ENCODE results near the gene SGTA.
A peak's percentile ranks its signal among the peaks of the same experiment; 100 is the strongest.

SGTA gene

DNA sequence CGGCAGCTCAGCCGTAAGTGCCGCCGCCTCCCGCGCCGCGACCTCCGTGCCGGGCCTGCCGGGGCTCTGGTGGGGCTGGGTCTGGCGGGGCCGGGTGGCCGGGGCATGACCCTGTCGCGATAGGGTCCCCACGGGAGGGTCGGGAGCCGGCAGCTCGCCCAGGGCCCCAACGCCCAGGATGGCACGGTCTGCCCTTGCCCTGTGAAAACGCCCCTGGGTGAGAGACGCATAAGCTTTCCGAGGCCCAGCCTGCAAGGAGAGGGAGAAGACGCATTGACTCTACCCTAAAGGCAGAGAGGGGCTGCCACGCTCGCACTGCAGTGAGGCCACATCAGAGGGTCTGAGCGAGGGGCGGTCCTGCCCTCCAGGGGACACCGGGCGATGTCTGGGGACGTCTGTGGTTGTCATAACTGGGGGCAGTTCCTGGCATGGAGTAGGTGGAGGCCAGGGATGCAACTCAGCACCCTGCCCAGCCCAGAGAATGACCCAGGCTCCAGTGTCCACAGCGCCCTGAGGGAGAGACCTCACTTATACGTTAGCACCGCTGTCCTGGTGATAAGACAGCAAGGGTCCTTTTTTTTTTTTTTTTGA is 37.1 kb upstream of the SGTA start:
- no peak for TF ChIP-seq ZFX (IDR thresholded peaks at IDR 0.05; ENCODE audit: borderline replicate concordance)
- TF ChIP-seq, protein P1, sequence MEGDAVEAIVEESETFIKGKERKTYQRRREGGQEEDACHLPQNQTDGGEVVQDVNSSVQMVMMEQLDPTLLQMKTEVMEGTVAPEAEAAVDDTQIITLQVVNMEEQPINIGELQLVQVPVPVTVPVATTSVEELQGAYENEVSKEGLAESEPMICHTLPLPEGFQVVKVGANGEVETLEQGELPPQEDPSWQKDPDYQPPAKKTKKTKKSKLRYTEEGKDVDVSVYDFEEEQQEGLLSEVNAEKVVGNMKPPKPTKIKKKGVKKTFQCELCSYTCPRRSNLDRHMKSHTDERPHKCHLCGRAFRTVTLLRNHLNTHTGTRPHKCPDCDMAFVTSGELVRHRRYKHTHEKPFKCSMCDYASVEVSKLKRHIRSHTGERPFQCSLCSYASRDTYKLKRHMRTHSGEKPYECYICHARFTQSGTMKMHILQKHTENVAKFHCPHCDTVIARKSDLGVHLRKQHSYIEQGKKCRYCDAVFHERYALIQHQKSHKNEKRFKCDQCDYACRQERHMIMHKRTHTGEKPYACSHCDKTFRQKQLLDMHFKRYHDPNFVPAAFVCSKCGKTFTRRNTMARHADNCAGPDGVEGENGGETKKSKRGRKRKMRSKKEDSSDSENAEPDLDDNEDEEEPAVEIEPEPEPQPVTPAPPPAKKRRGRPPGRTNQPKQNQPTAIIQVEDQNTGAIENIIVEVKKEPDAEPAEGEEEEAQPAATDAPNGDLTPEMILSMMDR (IDR thresholded peaks at IDR 0.05), result no peak
- peak overlapping the region; percentile 39 for H3K27ac ChIP-seq

DNA sequence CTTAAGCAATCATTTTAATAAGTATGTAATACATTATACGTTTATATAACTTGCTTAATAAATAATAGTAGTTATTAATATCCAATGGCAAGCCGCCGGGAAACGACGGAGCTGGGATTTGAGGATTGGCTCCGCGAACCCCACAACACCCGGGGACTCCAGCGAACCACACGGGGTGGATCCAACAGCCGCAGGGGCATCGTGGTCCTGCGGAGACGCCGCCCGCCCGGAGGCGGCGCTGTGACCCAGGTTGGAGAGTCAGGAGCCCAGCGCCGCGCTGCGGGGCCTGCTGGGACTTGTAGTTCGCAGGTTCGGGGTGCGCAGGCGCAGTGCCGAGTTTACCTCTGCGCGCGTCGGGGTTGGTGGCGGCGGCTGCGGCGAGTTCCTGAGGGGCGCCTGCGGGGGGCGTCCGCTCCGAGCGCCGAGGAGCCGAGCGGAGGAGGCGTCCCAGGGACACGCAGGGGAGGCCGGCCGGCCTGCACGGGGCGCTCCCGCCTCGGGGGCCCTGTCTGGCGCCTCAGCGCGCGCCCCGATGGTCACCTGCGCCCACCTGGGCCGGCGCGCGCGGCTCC is 36.6 kb upstream of the SGTA start, which contains the start of gene ZNF554:
Gene ZNF554 (plus strand): TSS at position 329 of the 572 bp plus-strand sequence. CDS start 204 bp downstream, at position 533.
- TF ChIP-seq ZFX (IDR thresholded peaks at IDR 0.05; ENCODE audit: borderline replicate concordance), result no peak
- TF ChIP-seq, protein P1 (IDR thresholded peaks at IDR 0.05), result peak; percentile 97
- peak within 1 kb of the TSS; percentile 39 for H3K27ac ChIP-seq

DNA sequence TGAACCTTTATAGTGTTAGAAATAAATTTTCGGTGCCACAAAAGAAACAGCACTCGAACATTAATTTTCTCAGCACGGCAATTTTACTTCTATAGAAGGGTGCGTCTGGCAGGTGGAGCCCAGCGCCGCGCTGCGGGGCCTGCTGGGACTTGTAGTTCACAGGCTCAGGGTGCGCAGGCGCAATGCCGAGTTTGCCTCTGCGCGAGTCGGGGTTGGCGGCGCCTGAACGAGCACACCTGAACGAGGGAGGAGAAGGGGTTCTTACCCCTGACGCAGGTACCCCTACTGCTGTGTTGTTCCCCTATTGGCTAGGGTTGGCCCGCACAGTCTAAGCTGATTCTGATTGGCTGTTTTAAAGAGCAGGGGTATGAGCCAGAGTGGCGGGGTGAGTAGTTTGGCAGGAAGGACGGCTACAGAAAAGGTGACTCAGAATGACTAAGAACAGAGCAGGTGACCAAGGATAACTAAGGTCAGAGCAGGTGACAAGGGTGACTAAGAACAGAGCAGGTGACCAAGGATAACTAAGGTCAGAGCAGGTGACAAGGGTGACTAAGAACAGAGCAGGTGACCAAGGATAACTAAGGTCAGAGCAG is 34.3 kb upstream of the SGTA start:
- H3K27ac ChIP-seq, result 0 out of 2 replicates have a peak overlapping the region, but pooled peaks have one; percentile 10

DNA sequence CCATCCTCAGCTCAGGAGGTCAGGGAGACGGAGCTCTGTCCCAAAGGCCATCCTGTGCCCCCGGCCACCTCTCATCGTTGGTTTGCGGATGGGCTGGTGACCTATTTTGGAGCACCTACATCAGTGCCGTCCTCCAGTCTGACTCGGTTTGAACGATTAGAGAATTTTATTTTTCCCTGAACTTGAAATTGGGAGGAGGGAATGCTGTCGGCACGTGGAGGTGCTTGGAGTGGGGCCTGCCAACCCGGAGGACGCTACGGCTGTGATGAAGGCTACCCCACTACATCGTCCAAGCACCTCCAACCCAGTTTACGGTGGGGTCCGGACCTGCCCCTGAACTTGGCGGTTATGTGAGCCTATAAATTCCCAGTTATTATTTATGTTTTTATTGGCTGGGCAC is 33.6 kb upstream of the SGTA start:
- TF ChIP-seq, protein P1 (IDR thresholded peaks at IDR 0.05), result no peak
- no peak for TF ChIP-seq ZFX (IDR thresholded peaks at IDR 0.05; ENCODE audit: borderline replicate concordance)
- H3K27ac ChIP-seq, result peak overlapping the region; percentile 10; the same call in 1 of the 2 replicates

DNA sequence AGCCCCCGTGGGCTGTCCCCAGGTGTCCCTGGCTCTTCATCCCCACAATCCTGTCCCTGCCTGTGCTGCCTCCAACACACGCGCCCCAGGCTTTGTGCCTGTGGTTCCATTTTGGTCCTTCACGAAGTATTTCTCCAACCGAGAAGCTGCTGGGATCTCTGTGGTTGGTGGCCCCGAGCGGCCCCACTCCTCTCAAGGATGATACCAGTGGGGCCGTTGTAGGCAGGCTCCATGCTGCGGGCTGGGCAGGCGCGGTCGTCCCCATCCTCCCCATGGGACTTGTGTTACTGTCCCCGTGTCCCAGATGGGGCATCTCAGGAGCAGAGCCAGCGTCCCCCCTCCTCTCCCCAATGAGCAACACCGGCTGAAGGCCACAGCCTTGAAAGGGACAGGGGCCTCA is 32.9 kb upstream of the SGTA start:
- TF ChIP-seq ZFX (IDR thresholded peaks at IDR 0.05; ENCODE audit: borderline replicate concordance), result no peak
- TF ChIP-seq, protein P1 (IDR thresholded peaks at IDR 0.05), result no peak
- peak overlapping the region; percentile 10; the same call in 1 of the 2 replicates for H3K27ac ChIP-seq

DNA sequence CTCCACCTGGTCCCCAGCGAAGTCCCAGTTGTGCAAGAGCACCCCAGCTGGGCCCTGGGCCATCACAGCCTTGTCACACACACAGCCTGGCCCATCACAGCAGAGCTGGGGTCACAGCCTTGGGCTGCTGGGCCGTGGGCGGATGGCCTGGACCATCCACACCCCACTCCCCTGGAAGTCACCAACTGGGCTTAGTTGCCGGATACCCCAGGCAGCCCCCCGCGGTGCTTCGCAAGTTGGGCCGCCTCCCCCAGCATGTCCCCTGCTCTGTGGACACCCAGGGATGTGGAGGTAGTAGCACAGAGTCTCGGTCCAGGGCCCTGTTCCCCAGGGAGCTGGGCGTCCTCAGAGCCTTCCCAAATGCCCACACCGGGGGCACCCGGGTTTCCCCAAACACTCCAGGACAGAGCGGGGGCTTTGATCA is 32.1 kb upstream of the SGTA start:
- no peak overlapping the region for H3K27ac ChIP-seq
- no peak for TF ChIP-seq ZFX (IDR thresholded peaks at IDR 0.05; ENCODE audit: borderline replicate concordance)
- TF ChIP-seq, protein P1 (IDR thresholded peaks at IDR 0.05), result no peak

DNA sequence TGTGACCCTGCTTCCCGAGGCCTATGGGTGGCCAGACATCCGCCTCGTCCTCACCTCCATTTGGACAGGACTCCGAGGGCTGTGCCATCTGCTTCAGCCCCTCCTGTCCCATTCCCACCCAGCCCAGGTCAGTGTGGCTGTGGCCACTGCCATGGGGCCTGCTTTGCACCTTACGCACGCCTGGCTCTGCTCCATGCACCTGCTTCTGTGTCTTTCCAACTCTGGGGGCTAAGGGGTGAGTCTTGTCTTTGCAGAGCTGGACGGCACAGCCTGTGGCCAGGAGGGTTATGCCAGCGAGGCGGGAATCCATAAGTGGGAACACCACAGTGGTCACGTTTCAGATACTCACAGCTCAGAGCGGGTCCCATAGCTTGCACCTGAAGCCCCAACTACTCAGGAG is 31.4 kb upstream of the SGTA start:
- TF ChIP-seq ZFX (IDR thresholded peaks at IDR 0.05; ENCODE audit: borderline replicate concordance), result no peak
- TF ChIP-seq, protein P1 (IDR thresholded peaks at IDR 0.05), result no peak
- H3K27ac ChIP-seq, result no peak overlapping the region
